Adrenal gland (tissue), 5 donors: ENCODE results near the gene DAPK2.

Source experiments
- CTCF ChIP-seq, 6 experiments: fragments of 450-650 bp in 4 of 6; fragments of 200-600 bp in 2 of 6; sonication (generic) in 1 of 6; IDR thresholded peaks; 1 replicate in 5 of 6; 2 replicates in 1 of 6; pipeline versions ENCODE4 v1.5.1 to v1.8.0; 2016 to 2021; ENCODE audit warnings: antibody characterized with exemption in 6 of 6, mild to moderate bottlenecking in 2 of 6, moderate library complexity in 1 of 6
- POLR2A ChIP-seq, 2 donors: fragments of 450-650 bp; IDR thresholded peaks; one replicate each; pipeline ENCODE4 v1.6.1; 2017; ENCODE audit warnings: antibody characterized with exemption in 2 of 2, mild to moderate bottlenecking in 2 of 2, moderate library complexity in 1 of 2
- donor health status: DM: no; HTN: no; CAD: no.

GRCh38 chr15:63908281-63908680 is 138.0 kb downstream of the DAPK2 start:
- no peak for TF ChIP-seq CTCF (IDR thresholded peaks at IDR 0.05)
- no peak for TF ChIP-seq POLR2A (IDR thresholded peaks at IDR 0.05)
